GM12892 (cell line): ENCODE data around the gene MXI1.
"Not testable (repeated sequence)": the region's sequence is repeated elsewhere in the genome, so short reads cannot be mapped to it uniquely, and the experiment has no call there.

Source experiments
- DNase-seq: peaks from one replicate; pipeline ENCODE4 v3.0.0; 2011; ENCODE audit not compliant: insufficient read length
- FAIRE-seq: peaks from 2 replicates; lab custom pipeline; 2011; peaks lifted over from hg19 to GRCh38; lab: Jason Lieb, UNC
- POLR2A ChIP-seq: IDR thresholded peaks from 2 replicates; pipeline ENCODE4 v1.6.1; 2011; ENCODE audit warnings: low read depth, low read length, control low read depth
- POLR2AphosphoS5 ChIP-seq: IDR thresholded peaks from 2 replicates; pipeline ENCODE4 v1.6.1; 2011; ENCODE audit warnings: low read depth, low read length, control low read depth
- TAF1 ChIP-seq: IDR thresholded peaks from 2 replicates; pipeline ENCODE4 v1.6.1; 2011; ENCODE audit warnings: low read depth, mild to moderate bottlenecking, control low read depth, low read length, borderline replicate concordance

Gene MXI1

DNA sequence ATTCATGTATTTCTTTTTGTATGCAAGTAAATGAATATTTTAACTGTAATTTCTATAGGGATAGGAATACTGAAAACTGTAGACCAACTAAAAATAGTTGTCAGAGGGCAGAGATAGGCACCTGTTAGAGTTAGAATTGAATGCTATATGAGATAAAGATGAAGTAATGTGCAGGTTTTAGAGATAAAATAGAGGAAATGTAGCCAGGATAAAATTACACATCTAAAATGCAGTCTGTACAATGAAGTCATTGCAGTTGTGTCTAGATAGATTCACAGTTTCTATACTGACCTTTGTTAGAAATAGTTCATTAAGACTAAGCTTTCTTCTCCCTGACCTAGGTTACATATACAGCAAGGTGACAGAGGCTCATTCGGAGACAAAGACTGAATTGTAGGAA lies 51.1 kb downstream of the MXI1 start:
- FAIRE-seq, result no peak
- TF ChIP-seq POLR2AphosphoS5 (no peak), POLR2A (no peak), TAF1 (no peak)

GRCh38 chr10:110259317-110259716 lies 51.9 kb downstream of the MXI1 start:
- FAIRE-seq, result no peak
- no peak for TF ChIP-seq POLR2A
- no peak for DNase-seq

More for the DNA sequence above, 51.1 kb downstream of the MXI1 start:
- DNase-seq, result no peak

- FAIRE-seq, result no peak
- no peak for DNase-seq
- TF ChIP-seq TAF1 (no peak), POLR2AphosphoS5 (no peak), POLR2A (no peak)
Observed at GRCh38 chr10:110260746-110261477, 53.5 kb downstream of the MXI1 start.

GRCh38 chr10:110263164-110263563 lies 55.8 kb downstream of the MXI1 start:
- TF ChIP-seq POLR2A (no peak), POLR2AphosphoS5 (no peak), TAF1 (no peak)
- FAIRE-seq, result peak; percentile 70

DNA sequence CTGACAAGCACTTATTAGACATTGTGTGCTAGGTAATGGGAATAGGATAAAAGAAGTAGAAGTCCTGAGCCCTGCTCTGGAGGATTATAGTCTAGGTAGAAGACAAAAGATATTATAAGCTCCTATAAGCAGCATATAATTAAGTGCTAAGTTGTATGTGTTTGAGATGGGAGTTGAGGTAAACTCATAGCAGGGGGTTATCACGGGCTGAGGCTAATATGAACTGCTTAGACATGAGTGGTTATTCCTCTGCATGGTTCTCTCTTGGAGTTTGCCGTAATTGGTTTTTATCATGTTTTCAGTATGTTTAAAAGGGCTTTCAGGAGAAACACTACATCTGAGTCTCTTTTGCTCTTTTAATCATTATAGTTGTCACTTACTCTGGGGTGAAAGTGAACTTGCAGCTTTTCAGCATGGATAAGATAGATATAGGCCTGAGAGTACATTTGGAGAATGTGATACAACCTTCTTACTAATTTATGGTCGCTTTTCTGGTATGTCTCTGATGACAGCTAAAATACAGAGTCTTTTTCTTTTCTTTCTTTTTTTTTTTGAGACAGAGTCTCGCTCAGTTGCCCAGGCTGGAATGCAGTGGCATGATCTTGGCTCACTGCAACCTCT lies 58.3 kb downstream of the MXI1 start:
- TF ChIP-seq POLR2A, result no peak
- FAIRE-seq (no peak), DNase-seq (no peak)

More at GRCh38 chr10:110263164-110263563, 55.8 kb downstream of the MXI1 start:
- DNase-seq, result no peak

DNA sequence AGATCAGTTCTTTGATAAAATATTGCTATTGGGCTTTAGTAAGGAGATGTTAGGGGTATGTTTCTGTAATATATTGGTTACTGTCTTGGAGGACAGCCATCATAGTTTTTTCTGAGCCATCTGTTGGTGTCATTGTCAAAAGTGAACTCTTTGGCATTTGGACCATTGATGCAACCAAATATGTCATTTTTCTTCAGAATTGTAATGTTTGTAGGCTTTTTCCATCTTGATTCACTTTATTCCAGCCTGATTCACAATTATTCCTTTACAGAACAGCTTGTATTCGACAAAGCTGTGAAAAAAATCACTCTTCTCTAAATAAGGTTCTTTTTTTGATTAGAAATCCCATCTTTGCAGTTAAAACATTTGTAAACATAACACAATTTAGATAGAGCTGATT lies 59.9 kb downstream of the MXI1 start:
- no peak for TF ChIP-seq POLR2AphosphoS5
- TF ChIP-seq TAF1, result no peak
- TF ChIP-seq POLR2A, result no peak
- FAIRE-seq, result no peak

DNA sequence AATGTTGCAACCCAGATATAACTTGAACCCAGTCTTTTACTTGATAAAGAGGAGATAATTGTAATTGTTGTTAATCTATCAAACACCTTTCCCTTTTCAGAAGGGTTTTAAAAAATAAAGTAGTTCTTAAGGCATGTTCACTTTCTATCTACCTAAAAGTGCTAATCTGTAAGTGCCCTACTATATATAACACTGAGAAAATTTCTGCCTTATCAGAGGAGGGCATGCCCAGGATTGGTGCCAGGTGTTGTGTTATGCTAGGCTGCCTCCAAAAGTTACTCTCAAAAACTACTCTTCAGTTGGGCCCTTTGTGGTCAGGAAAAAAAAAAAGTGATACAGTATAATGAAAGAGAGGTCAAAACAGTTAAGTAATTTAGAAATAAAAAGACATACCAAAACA lies 61.0 kb downstream of the MXI1 start:
- FAIRE-seq (no peak), DNase-seq (no peak)
- no peak for TF ChIP-seq TAF1
- no peak for TF ChIP-seq POLR2AphosphoS5
- no peak for TF ChIP-seq POLR2A

More for the DNA sequence above, 59.9 kb downstream of the MXI1 start:
- DNase-seq, result no peak

GRCh38 chr10:110268971-110269370 lies 61.6 kb downstream of the MXI1 start:
- FAIRE-seq, result no peak
- no peak for TF ChIP-seq POLR2A
- no peak for TF ChIP-seq TAF1
- DNase-seq, result no peak

- TF ChIP-seq POLR2A (no peak), POLR2AphosphoS5 (no peak), TAF1 (no peak)
- FAIRE-seq (peak; percentile 66), DNase-seq (no peak)
Observed at GRCh38 chr10:110269374-110270318, 62.2 kb downstream of the MXI1 start.

DNA sequence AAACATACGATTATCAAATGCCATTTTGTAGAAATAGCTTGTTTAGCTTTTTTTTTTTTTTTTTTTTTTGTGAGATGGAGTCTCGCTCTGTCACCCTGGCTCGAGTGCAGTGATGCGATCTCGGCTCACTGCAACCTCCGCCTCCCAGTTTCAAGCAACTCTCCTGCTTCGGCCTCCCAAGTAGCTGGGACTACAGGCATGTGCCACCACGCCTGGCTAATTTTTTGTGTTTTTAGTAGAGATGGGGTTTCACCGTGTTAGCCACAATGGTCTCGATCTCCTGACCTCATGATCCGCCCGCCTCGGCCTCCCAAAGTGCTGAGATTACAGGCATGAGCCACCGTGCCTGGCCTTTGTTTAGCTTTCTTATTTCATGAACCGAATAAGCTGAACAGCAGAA lies 65.6 kb downstream of the MXI1 start:
- FAIRE-seq, DNase-seq: not testable (repeated sequence)

GRCh38 chr10:110273474-110273873 lies 66.1 kb downstream of the MXI1 start:
- no peak for TF ChIP-seq POLR2AphosphoS5
- no peak for TF ChIP-seq TAF1
- no peak for TF ChIP-seq POLR2A
- FAIRE-seq (peak; percentile 64), DNase-seq (no peak)

DNA sequence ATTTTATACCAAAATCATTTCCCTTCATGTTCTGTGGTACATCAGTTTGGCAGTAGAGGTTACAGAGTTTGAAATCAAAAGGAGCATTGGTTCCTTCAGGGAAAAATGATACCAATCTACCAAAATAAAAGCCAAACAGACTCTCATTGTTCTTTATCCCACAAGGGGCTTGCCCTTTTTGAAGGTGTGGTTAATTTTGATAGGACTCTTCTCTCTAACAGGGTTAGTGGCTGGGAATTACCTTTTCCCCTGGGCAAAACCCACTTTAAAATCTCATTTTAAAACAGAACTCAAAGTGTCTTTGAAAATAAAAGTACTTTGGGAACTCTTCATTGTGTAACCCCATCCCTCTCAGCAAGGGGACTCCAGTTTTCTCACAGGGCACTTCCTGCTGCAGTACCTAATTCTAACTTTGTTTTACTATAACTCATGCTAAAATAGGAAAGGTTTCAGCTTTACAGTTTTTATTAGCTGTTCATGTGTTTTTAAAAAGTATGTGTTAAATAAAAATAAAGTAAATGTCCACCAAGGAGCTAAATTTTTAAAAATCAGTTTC lies 66.7 kb downstream of the MXI1 start:
- FAIRE-seq, result no peak
- TF ChIP-seq TAF1 (no peak), POLR2AphosphoS5 (no peak), POLR2A (no peak)
- DNase-seq, result no peak
